Hematopoietic multipotent progenitor cell treated with erythropoietin and hydrocortisone succinate and interleukin-3 and kit ligand, for 15 days (in vitro differentiated cells): ENCODE results near the gene HAGH.
"Not testable (repeated sequence)": the region's sequence is repeated elsewhere in the genome, so short reads cannot be mapped to it uniquely, and the experiment has no call there.

Experiments used
- DNase-seq: peaks from one replicate; pipeline ENCODE4 v3.0.0-alpha.2; 2015; ENCODE audit warnings: low spot score

Gene HAGH

GRCh38 chr16:1810106-1810505 lies 16.5 kb downstream of the HAGH start:
- no peak for DNase-seq

GRCh38 chr16:1809281-1809801 lies 17.3 kb downstream of the HAGH start:
- no peak for DNase-seq

- DNase-seq: no peak
These were observed 17.9 kb downstream of the HAGH start for GRCh38 chr16:1808691-1809090.

GRCh38 chr16:1807626-1808025 lies 19.0 kb downstream of the HAGH start:
- no peak for DNase-seq

DNA sequence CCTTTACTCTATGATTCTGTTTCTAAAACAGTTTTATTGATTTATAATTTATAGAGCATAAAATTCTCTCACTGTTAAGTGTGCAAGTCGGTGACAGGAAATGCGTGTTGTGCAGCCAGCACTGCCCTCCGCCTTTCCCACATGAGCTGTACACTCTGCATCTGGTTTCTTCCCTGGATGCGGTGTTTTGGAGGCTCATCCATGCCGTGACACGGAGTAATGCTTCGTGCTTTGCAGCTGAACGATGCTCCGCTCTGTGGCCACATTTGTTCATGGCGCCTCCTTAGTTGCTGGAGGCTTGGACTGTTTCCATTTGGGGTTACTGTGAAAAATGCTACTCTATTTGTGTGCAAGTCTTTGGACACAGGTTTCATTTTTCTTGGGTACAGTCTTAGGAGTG lies 25.9 kb downstream of the HAGH start:
- no peak for DNase-seq

DNA sequence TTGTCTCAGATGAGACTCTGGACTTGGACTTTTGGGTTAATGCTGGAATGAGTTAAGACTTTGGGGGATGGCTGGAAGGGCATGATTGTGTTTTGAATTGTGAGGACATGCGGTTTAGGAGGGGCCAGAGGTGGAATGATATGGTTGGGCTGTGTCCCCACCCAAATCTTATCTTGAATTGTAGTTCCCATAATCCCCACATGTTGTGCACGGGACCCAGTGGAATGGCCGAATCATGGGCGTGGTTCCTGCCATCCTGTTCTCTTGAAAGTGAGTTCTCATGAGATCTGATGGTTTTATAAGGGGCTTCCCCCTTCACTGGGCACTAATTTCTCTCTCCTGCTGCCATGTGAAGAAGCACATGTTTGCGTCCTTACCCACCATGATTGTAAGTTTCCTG lies 27.4 kb downstream of the HAGH start:
- DNase-seq: not testable (repeated sequence)

DNA sequence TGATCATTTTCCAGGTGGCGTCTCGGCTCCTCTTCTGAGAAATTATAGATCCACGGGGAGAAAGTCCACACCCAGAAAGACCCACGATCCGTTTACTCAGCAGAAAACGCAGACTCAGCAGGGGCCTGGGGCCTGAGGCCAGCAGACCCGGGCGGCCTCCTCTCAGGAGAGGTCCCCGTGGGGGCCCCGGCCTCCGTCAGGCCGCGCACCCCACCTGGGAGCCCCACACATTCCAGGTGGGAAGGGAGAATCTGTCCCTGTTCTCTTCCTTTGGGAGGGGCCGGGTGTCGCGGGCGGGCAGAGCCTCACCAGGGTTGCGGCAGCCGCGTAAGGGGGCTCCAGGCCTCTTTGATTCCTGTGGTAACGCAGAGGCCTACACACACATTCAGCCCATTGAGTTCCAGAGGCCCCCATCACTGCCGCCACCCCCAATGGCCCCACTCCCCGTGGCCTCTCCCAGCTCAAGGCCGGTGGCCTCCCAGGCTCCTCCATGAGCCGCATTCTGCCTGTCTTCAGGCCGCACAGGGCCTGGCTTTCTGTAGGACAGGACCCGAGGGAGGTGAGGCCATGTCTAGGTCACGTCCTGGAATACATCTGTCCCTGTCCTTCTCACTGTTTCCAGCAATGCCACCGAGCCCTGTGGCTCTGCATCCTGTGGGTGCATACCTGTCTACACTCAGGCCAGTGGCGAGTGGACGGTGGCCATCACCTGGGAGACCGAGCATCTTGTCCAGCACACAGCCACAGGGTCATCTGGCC lies 31.5 kb downstream of the HAGH start:
- no peak for DNase-seq

DNA sequence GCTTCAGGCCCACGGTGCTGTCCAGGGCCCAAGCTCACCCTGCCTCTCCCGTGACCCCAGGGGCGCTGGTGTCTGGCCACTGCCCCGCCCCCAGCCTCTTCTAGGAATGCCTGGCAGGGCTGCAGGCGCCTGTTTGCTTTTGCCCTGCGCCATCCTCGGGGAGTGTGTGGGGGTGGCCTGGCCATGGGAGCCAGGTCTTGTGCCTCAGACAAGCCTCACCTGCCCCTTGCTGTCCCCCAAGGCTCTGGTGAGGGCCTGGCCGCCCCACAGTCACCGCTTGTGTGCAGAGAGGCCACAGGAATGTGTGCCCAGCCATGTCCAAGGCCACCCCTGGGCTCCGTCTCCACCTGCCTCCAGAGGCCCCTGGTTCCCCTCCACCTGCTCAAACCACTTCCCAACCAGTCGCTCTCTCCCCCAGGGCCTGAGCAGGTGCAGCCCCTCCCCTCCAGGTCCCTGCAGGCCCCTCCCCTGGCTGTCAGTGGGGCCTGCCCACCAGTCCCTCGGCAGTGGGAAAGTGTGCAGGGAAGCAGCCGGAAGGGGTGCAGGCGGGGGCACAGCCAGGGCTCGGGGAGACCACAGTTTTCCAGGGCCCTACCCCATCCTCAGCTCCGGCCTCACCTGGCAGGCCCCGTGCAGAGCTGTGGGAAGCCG lies 32.3 kb downstream of the HAGH start:
- DNase-seq: no peak

DNA sequence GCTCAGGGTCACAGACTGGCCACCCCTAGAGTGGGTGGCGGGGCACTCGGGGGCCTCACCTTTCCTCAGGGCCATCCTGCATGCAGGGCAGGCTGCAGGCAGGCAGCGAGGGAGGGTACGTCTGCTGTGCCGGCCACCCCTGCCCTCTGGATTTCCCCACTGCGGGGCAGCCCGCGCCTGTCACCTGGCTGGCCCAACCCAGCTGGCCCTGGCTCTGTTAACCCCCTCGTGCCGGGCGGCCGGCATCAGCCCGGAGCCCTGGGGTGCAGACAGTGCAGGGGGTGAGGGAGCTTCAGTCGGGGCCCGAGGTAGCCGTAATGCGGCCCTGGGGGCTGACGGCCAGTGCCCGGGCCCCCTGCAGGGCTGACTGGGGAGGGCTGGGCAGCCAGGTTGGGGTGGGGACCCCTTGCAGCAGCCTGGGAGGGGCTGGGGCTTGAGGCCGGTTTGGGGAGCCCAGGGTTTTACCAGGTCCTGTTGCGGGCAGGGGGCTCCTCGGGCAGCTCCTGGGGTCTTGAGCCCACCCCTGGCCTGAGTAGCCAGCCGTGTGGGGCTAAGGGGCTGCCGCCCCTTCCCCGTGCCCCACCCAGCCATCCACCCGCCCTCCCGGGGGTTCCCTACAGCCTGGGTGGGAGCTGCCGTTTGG lies 32.9 kb downstream of the HAGH start, which contains the start of gene IGFALS:
Gene IGFALS, minus strand, starts transcription at position 128 of the 643 bp plus-strand sequence. Its CDS starts 53 bp downstream, at position 75.
- DNase-seq: no peak

GRCh38 chr16:1792836-1793577 lies 33.6 kb downstream of the HAGH start:
- no peak for DNase-seq

DNA sequence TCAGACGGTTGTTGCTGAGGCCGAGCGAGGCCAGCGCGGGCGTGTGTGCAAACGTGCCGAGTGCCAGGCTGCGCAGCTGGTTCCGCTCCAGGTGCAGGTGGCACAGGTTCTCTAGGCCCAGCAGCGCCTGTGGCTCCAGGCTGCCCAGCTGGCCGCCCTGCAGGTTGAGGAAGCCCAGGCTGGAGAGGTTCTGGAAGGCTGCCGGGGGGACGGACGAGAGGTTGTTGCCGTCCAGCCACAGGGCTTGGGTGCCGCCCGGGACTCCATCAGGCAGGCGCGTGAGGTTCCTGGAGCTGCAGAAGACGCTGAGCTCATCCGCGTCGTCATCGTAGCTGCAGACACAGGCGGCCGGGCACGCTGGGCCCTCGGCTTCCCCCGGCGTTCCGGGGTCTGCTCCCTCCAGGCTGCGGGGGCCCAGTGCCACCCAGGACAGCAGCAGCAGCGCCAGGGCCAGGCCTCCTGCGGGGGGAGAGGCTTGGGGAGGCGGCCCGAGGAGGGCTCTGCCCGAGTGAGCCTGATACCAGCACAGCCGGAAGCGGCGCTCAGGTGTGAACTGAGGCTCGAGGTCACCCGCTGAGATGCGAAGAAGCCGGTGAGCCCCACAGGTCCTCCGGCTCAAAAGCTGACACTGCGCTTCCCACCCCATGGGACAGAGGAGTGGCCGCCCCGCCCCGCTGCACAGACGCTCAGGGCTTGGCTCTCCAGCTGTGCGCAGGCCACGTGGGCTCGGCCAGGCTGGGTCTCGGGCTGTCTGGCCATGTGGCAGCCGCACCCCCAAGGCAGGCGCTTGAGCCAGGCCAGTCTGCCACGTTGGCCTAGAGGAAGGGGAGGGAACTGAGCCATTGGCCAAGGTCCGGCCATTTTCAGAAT lies 34.4 kb downstream of the HAGH start:
- DNase-seq: no peak

DNA sequence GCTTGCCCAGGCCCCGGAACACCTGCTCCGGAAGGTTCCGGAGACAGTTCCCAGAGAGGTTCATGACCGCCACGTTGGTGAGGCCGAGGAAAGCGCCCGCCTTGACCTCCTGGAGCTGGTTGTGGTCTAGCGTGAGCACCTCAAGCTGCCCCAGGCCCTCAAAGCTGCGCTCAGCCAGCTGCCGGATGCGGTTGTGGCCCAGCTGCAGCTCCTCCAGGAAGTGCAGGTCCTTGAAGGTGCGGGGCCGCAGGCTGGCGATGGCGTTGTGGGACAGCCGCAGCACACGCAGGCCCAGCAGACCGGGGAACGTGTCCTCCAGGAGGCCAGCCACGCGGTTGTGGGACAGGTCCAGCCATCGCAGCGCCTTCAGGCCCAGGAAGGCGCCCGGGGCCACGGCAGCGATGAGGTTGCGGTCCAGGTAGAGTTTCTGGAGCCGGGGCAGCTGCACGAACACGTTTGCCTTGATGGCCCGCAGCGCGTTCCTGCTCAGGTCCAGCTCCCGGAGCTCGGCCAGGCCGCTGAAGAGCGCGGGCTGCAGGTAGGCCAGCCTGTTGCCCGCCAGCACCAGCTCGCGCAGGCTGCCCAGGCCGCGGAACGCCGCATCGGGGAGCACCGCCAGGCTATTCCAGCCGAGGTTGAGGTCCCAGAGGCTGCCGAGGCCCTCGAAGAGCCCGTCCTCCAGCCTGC lies 35.2 kb downstream of the HAGH start:
- no peak for DNase-seq

- DNase-seq: no peak
These were observed 35.9 kb downstream of the HAGH start for GRCh38 chr16:1790611-1791255.

- DNase-seq: no peak
These were observed 36.4 kb downstream of the HAGH start for GRCh38 chr16:1790261-1790610.

DNA sequence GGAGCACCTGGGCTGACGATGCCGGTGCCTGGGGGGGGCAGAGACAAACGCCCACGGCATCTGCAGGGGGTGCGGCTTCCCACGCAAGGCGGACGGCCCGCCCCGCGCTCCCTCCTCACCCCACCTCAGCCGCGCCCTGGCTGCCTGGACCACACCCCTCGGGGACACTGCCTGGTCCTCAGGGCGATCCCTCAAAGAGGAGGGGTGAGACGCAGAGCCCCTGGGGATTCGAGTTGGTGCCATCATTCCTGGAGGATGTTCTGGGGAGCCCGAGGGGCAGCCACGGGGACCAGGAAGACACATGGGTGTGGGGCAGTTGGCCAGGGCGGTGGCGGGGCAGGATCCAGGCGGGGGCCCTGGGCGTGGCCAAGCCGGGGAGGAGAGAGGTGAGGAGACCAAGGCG lies 37.0 kb downstream of the HAGH start:
- DNase-seq: no peak

- DNase-seq: no peak
These were observed 37.9 kb downstream of the HAGH start for GRCh38 chr16:1788708-1789100.

GRCh38 chr16:1788095-1788707 lies 38.4 kb downstream of the HAGH start:
- no peak for DNase-seq

GRCh38 chr16:1787322-1788094 lies 39.1 kb downstream of the HAGH start:
- DNase-seq: no peak

DNA sequence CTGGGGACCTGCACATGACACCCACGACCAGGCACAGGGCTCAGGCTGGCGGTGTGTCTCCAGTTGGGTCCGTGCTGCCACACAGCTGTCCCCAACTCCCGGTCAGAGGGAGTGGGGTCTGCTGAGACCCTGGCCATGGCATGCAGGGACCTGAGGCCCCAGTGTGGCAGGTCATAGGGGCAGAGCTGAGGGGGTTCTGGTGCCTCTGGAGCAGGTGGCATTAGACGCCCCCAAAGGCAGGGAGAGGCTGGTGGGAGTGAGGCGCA lies 39.6 kb downstream of the HAGH start:
- DNase-seq: no peak
